GM19324 (cell line): ENCODE data around the gene PCDHGA1.
"Not testable (repeated sequence)": the region's sequence is repeated elsewhere in the genome, so short reads cannot be mapped to it uniquely, and the experiment has no call there.

Experiments
- ATAC-seq: cut with Tn5 transposase; IDR thresholded peaks from one replicate; pipeline ENCODE4 v1.9.1; 2021; ENCODE audit warnings: mild to moderate bottlenecking, moderate library complexity; ENCODE audit not compliant: unreplicated experiment, low FRiP score

PCDHGA1 gene

GRCh38 chr5:141345327-141345726 is 15.0 kb downstream of the PCDHGA1 start:
- ATAC-seq = no peak

DNA sequence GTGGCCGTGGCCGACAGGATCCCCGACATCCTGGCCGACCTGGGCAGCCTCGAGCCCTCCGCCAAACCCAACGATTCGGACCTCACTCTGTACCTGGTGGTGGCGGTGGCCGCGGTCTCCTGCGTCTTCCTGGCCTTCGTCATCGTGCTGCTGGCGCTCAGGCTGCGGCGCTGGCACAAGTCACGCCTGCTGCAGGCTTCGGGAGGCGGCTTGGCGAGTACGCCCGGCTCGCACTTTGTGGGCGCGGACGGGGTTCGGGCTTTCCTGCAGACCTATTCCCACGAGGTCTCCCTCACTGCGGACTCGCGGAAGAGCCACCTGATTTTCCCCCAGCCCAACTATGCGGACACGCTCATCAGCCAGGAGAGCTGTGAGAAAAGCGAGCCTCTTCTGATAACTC is 15.7 kb downstream of the PCDHGA1 start:
- ATAC-seq = not testable (repeated sequence)

- no peak for ATAC-seq
These were observed 19.8 kb downstream of the PCDHGA1 start, which contains the start of gene PCDHGB1 for GRCh38 chr5:141349917-141350619. Gene PCDHGB1, plus strand, starts transcription at chr5:141350099. Its CDS starts 162 bp downstream, at chr5:141350261.

DNA sequence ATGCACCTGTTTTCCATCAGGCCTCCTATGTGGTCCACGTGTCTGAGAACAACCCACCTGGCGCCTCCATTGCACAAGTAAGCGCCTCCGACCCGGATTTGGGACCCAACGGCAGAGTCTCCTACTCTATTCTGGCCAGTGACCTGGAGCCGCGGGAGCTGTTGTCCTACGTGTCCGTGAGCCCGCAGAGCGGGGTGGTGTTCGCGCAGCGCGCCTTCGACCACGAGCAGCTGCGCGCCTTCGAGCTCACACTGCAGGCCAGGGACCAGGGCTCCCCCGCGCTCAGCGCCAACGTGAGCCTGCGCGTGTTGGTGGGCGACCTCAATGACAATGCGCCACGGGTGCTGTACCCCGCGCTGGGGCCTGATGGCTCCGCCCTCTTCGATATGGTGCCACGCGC is 21.3 kb downstream of the PCDHGA1 start:
- no peak for ATAC-seq

DNA sequence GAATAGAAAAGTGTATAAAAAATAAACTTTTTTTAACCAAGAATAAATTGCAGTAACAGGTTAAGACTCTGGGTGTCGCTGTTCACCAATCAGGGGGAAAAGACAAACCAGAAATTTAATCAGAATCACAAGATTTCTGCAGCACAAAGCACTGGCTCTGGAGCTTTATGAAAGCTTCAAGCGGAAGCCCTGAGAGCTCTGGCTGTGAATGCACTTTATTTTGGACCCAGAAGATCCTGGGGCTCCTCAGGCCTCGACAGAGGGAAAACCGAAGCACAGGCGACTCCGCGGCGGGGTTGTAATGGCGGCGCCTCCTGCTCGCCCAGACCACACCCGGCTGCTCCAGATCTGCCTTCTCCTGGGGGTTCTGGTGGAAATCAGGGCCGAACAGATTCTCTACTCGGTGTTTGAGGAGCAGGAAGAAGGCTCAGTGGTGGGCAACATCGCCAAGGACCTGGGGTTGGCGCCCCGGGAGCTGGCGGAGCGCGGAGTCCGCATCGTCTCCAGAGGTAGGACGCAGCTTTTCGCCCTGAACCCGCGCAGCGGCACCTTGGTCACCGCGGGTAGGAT is 24.7 kb downstream of the PCDHGA1 start, which contains the start of gene PCDHGA4:
TSS of gene PCDHGA4 (plus strand) at position 122 of the 570 bp plus-strand sequence. CDS start at position 209, 87 bp downstream.
- no peak for ATAC-seq

- no peak for ATAC-seq
These were observed 25.3 kb downstream of the PCDHGA1 start for GRCh38 chr5:141355641-141356040.

DNA sequence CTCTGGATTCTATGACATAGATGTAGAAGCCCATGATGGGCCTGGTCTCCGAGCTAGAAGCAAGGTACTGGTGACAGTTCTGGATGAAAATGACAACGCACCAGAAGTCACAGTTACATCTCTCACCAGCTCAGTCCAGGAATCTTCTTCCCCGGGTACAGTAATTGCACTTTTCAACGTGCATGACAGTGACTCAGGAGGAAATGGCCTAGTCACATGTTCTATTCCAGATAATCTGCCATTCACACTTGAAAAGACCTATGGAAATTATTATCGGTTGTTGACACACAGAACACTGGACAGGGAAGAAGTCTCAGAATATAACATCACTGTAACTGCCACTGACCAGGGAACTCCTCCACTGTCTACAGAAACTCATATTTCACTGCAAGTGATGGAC is 25.8 kb downstream of the PCDHGA1 start:
- ATAC-seq = no peak

DNA sequence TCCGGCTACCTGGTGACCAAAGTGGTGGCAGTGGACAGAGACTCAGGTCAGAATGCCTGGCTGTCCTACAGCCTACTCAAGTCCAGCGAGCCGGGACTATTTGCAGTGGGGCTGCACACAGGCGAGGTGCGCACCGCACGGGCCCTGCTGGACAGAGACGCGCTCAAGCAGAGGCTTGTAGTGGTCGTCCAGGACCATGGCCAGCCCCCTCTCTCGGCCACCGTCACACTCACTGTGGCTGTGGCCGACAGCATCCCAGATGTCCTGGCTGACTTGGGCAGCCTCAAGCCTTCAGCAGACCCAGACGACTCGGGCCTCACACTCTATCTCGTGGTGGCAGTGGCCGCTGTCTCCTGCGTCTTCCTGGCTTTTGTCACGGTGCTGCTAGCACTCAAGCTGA is 26.6 kb downstream of the PCDHGA1 start:
- no peak for ATAC-seq

DNA sequence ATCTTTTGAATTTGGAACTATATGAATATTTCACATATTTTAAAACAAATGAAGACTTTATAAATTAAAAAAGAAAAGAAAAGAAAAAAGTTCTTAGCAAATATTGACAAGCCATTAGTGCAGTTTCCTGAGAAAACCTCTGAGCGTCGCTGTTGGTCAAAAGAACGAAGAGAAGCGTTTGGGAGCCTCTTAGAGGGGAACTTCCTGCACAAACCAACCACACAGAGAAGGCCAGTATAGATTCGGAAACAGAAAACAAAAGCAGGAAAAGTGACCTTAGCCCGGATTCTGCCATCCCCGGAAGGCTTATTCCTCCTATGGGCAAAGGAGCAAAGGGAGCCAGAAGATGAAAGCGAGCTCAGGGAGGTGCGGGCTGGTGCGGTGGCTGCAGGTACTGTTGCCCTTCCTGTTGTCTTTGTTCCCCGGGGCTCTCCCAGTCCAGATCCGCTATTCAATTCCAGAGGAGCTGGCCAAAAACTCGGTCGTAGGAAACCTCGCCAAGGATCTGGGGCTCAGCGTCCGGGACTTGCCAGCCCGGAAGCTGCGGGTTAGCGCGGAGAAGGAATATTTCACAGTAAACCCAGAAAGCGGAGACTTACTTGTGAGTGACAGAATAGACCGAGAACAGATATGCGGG is 29.6 kb downstream of the PCDHGA1 start, which contains the start of gene PCDHGB2:
TSS of gene PCDHGB2 (plus strand) at position 205 of the 637 bp plus-strand sequence. CDS start at position 347, 142 bp downstream.
- ATAC-seq = no peak

GRCh38 chr5:141360685-141361084 is 30.4 kb downstream of the PCDHGA1 start:
- no peak for ATAC-seq

GRCh38 chr5:141362719-141363118 is 32.4 kb downstream of the PCDHGA1 start:
- no peak for ATAC-seq

DNA sequence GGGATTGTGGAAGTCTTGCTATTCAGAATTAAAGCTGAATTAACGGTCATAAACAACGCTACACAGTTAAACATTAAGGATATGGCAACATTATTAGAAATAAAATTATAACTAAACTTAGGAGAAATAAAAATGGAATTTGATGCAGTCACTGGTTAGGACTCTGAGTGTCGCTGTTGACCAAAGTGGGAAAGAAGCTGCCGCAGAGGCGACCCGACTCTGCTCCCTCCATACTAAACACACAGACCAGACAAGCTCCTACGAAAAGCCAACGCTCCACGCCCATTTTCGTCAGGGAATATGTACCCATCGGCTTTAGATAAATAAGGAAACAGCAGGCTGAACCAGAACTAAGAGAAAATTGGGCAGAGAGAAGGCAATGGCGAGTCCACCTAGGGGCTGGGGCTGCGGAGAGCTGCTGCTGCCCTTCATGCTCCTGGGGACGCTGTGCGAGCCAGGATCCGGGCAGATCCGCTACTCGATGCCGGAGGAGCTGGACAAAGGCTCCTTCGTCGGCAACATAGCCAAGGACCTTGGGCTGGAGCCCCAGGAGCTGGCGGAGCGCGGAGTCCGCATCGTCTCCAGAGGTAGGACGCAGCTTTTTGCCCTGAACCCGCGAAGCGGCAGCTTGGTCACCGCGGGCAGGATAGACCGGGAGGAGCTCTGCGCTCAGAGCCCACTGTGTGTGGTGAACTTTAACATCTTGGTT is 33.8 kb downstream of the PCDHGA1 start, which contains the start of gene PCDHGA5:
TSS of gene PCDHGA5 (plus strand) at position 211 of the 709 bp plus-strand sequence. CDS start at position 380, 169 bp downstream.
- ATAC-seq = no peak

DNA sequence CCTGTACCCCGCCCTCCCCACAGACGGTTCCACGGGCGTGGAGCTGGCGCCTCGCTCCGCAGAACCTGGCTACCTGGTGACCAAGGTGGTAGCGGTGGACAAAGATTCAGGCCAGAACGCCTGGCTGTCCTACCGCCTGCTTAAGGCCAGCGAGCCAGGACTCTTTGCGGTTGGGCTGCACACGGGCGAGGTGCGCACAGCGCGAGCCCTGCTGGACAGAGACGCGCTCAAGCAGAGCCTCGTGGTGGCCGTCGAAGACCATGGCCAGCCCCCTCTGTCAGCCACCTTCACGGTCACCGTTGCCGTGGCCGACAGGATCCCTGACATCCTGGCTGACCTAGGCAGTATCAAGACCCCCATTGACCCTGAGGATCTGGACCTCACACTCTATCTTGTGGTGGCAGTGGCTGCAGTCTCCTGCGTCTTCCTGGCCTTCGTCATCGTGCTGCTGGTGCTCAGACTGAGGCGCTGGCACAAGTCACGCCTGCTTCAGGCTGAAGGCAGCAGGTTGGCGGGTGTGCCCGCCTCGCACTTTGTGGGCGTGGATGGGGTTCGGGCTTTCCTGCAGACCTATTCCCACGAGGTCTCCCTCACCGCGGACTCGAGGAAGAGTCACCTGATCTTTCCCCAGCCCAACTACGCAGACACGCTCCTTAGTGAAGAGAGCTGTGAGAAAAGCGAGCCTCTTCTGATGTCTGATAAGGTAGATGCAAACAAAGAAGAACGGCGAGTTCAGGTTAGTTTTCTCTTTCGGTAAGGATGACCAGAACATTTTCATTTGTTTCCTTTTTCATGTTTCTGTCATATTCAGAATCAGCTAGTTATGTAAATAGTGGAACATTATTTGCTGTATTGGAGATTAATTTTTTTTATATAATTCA is 35.9 kb downstream of the PCDHGA1 start:
- ATAC-seq = no peak

DNA sequence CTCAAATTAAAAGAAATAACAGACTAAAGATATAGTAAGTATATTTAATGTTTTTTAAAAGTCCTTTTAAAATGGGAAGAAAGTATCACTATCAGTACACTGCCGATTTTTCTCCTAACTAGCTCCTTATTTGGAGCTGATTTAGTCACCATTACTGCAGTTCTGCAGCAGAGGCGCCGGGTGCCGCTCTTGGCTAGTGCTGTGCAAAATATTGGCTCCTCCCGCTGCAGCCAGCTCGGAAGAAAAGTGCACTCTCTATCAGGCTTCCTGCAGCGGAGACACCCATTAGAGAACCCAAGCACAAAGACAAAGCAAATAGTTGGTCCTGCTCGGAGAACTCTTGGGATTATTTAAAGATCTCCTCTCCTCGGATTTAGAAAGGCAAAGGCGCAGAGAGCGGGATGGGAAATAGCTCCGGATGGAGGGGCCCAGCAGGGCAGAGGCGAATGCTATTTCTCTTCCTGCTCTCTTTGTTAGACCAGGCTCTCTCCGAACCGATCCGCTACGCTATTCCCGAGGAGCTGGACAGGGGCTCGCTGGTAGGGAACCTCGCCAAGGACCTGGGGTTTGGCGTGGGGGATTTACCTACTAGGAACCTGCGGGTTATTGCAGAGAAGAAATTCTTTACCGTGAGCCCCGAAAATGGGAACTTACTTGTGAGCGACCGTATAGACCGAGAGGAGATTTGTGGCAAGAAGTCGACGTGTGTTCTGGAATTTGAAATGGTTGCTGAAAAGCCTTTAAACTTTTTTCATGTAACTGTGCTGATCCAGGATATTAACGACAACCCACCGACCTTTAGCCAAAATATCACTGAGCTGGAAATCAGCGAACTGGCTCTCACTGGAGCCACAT is 39.9 kb downstream of the PCDHGA1 start, which contains the start of gene PCDHGB3:
TSS of gene PCDHGB3 (plus strand) at position 249 of the 855 bp plus-strand sequence. CDS start at position 402, 153 bp downstream.
- ATAC-seq = no peak

- no peak for ATAC-seq
These were observed 41.5 kb downstream of the PCDHGA1 start for GRCh38 chr5:141371572-141372475.

- no peak for ATAC-seq
These were observed 43.5 kb downstream of the PCDHGA1 start, which contains the start of gene PCDHGA6 for GRCh38 chr5:141373673-141374317. Gene PCDHGA6, plus strand, starts transcription at chr5:141373891. Its CDS starts 193 bp downstream, at chr5:141374084.

GRCh38 chr5:141374627-141375026 is 44.3 kb downstream of the PCDHGA1 start:
- ATAC-seq = no peak
